ENCODE data around the gene CCL5.

DNA sequence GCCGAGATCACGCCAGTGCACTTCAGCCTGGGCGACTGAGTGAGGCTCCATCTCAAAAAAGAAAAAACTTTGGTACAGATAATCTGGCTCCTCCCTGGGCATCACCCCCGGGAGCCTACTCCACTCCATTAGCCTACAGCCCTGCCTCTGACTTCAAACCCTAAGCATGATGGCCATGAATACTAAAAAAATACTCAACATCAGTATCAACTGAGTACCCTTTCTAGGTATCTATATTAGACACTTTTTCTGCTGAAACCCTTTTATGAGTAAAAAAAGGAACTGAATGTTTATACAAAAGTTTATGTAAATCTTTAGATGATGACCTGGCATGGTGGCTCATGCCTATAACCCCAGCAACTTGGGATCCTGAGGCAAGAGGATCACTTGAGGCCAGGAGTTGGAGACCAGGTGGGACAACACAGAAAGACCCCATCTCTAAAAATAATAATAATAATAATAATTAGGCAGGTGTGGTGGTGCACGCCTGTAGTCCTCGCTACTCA, 43.5 kb upstream of the CCL5 start:
- no peak for TF ChIP-seq CTCF (IDR thresholded peaks at IDR 0.05)
- no peak for TF ChIP-seq SMAD3 (CRISPR knock-in tag; IDR thresholded peaks at IDR 0.05; ENCODE audit: borderline replicate concordance)
- no peak for TF ChIP-seq CREB1 (CRISPR knock-in tag; IDR thresholded peaks at IDR 0.05)
- TF ChIP-seq E2F5 (CRISPR knock-in tag; IDR thresholded peaks at IDR 0.05): no peak
- TF ChIP-seq FOXP1 (CRISPR knock-in tag; IDR thresholded peaks at IDR 0.05; ENCODE audit: borderline replicate concordance): no peak
- TF ChIP-seq ATF3 (CRISPR knock-in tag; conservative IDR thresholded peaks at IDR 0.05): no peak
